IPS DF 6.9 (cell line): Measurements from ENCODE around the gene CYP2J2.
"Not testable (repeated sequence)": the region's sequence is repeated elsewhere in the genome, so short reads cannot be mapped to it uniquely, and the experiment has no call there.

Experiments
- DNase-seq: peaks from one replicate; pipeline ENCODE4 v3.0.0-alpha.2; 2013; ENCODE audit warnings: low read depth, low spot score
- H3K27ac ChIP-seq: one replicate; pipeline ENCODE4 v1.5.1; 2013; ENCODE audit warnings: low read length, control low read depth
- H3K27me3 ChIP-seq: 2 replicates; pipeline ENCODE4 v1.6.1; 2013; ENCODE audit warnings: mild to moderate bottlenecking, low read length; ENCODE audit not compliant: control insufficient read depth, insufficient read depth
- H3K36me3 ChIP-seq: 2 replicates; pipeline ENCODE4 v1.6.1; 2013; ENCODE audit warnings: low read length; ENCODE audit not compliant: control insufficient read depth, insufficient read depth
- H3K4me1 ChIP-seq: 2 replicates; pipeline ENCODE4 v1.6.1; 2013; ENCODE audit warnings: low read length; ENCODE audit not compliant: control insufficient read depth, insufficient read depth
- H3K4me3 ChIP-seq: 2 replicates; pipeline ENCODE4 v1.5.1; 2013; ENCODE audit warnings: mild to moderate bottlenecking, low read length
- H3K9me3 ChIP-seq: 2 replicates; pipeline ENCODE4 v1.6.1; 2013; ENCODE audit warnings: low read length, inconsistent platforms; ENCODE audit not compliant: control insufficient read depth, insufficient read depth
- WGBS: extraction: QIAGEN DNeasy Blood & Tissue Kit; methylation state at CpG from one replicate; pipeline ENCODE4 v1.1.7; 2013; ENCODE audit warnings: mixed read lengths, missing lambda C conversion rate; ENCODE audit not compliant: insufficient read length, insufficient coverage; 5-methylcytosine and 5-hydroxymethylcytosine counted together

Gene CYP2J2

DNA sequence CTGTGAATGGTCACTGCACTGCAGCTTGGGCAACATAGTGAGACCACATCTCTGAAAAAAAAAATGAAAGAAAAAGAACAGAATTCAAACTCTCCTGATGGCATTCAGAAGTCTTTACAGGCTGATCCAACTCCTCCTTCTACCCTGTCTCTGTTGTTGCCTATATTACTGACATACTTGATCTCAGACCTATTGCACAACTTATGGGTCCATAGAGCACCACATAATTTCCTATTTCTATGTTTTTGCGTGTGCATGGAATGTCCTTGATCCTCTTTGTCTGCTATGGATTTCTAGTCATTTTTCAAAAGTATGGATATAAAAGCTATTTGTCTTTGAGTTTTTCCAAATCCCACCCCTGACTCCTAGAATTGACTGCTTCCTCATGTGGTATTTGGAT, 22.4 kb upstream of the CYP2J2 start:
- no peak for DNase-seq
- Histone ChIP-seq H3K9me3 (no peaks in the 10 kb centered on the region), H3K27ac (no peak overlapping the region), H3K27me3 (no peaks in the 10 kb centered on the region), H3K36me3 (no peaks in the 10 kb centered on the region), H3K4me3 (no peak overlapping the region), H3K4me1 (no peaks in the 10 kb centered on the region)
- WGBS, result no CpG with 5 or more reads among the region's 1 CpG

DNA sequence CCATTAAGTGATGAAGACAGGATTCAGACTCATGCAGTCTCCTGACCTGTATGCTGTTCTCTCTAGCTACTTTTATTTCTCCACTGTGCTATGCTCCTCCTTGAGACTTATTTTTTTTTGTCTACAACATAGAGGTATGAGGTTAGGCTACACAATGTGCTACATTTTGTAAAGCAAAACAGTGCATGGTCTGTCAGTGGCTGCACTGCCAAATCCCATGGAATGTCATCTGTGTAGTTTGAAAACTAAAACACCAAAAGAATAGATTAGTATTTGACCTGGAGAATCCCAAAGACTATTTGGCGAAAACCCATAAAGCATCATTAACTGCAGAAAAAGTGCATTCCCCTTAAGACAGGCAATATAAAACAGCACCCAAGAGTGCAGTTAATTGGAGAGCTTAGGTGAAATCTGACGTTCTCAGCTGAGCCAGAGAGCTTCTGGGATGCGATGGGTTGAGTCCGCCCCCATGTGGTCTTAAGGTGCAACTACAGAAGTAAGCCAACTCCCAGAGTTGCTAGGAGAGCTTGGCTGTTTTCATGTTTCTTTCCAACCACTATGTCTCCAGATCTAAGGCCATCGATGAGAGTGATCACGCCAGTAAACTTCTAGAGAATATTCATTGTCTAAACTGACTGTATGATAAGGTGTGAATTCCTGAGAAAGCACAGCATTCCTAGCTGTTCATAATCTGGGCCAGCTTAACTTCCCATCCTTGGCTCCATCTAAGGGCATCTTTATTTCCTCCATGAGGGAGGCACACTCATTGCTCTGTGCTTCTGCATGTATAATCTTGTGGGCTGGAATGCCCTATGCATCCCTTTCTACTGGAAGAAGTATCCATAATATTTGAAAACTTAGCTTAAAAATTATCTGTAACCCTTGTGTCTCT, 20.7 kb upstream of the CYP2J2 start:
- peak; percentile 43 for DNase-seq
- Histone ChIP-seq H3K27me3 (no peaks in the 10 kb centered on the region), H3K36me3 (no peaks in the 10 kb centered on the region), H3K4me1 (no peaks in the 10 kb centered on the region), H3K27ac (no peak overlapping the region), H3K9me3 (no peaks in the 10 kb centered on the region), H3K4me3 (no peak overlapping the region)
- WGBS, result no CpG with 5 or more reads among the region's 6 CpGs

DNA sequence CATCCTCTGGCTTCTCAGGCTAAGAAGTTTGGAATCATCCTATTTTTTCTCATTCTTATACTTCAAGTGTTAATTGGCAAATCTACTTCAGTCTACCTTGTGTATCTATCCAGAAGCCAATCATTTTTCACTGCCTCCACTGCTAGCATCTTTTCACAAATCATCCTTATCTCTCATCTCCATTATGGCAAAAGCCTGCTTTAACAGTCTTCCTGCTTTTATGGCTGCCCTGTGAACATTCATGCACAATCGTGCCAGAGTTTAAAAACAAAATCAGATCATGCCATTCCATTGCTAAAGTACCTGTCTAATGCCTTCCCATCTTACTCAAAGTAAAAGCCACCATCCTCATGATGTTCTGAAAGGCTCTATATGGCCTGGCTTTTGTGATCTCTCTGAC, 19.2 kb upstream of the CYP2J2 start:
- Histone ChIP-seq H3K4me1 (no peaks in the 10 kb centered on the region), H3K4me3 (no peak overlapping the region), H3K27ac (no peak overlapping the region), H3K27me3 (no peaks in the 10 kb centered on the region), H3K9me3 (no peaks in the 10 kb centered on the region), H3K36me3 (no peaks in the 10 kb centered on the region)
- WGBS, result no CpG with 5 or more reads among the region's 1 CpG
- DNase-seq, result no peak

DNA sequence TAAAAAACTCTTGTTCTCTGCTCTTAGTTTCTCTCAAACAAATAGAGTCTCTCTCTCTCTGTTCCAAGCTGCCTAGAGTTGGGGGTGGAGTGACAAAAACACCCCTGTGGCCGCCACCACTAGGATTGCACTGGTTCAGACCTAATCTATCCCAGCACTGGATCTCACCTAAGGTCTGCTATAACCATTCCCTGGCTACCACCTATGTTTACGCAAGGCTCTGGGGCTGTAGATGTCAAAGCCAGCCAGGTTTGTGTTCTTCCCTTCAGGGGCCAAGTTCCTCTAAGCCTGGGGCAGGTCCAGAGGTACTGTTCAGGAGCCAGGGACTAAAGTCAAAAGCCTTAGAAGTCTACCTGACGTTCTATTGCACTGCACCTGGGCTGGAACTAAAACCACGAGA, 12.8 kb upstream of the CYP2J2 start:
- no peak overlapping the region for H3K4me3 ChIP-seq
- no CpG with 5 or more reads among the region's 4 CpGs for WGBS
- no peaks in the 10 kb centered on the region for H3K4me1 ChIP-seq
- no peak overlapping the region for H3K27ac ChIP-seq
- no peaks in the 10 kb centered on the region for H3K9me3 ChIP-seq
- H3K36me3 ChIP-seq, result no peaks in the 10 kb centered on the region
- H3K27me3 ChIP-seq, result no peaks in the 10 kb centered on the region
- DNase-seq, result no peak

DNA sequence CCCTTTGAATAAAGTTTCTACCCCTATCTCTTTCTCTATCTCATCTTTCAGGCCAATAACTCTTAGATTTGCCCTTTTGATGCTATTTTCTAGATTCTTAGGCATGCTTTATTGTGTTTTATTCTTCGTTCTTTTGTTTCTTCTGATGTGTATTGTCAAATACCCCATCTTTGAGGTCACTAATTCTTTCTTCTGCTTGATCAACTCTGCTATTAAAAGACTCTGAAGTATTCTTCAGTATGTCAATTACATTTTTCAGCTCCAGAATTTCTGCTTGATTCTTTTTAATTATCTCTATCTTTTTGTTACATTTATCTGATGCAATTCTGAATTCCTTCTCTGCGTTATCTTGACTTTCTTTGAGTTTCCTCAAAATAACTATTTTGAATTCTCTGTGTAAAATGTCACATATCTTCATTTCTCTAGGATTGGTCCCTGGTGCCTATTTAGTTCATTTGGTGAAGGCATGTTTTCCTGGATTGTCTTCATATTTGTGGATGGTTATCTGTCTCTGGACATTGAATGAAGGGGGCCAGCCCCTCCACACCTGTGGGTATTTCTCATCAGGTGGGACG, 11.2 kb upstream of the CYP2J2 start:
- no peak overlapping the region for H3K27ac ChIP-seq
- H3K9me3 ChIP-seq, result no peaks in the 10 kb centered on the region
- no peaks in the 10 kb centered on the region for H3K27me3 ChIP-seq
- H3K36me3 ChIP-seq, result no peaks in the 10 kb centered on the region
- H3K4me1 ChIP-seq, result no peaks in the 10 kb centered on the region
- WGBS, result no CpG with 5 or more reads among the region's 3 CpGs
- H3K4me3 ChIP-seq, result no peak overlapping the region
- no peak for DNase-seq

DNA sequence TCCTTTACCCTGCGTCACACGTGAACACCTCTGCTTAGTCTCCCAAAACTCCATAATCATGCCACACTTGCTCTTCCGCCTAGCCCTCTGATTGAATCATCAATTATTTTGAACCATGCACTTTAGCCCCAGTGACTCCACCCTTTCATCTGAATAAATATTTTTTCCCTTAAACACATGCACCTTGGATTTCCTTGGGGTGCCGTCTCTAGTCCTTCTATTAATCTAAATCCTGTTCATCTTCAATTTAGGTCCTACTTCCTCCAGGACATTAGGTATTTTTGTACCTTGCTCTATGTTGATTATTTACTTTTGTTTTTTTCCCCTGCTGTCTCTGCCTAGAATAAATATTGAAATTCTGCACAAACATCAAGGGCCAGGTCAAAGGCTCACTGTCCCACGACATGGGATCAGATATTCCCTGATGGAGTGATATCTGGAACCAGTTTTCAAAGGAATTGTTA, 9.8 kb upstream of the CYP2J2 start:
- Histone ChIP-seq H3K27me3 (no peaks in the 10 kb centered on the region), H3K4me1 (no peaks in the 10 kb centered on the region), H3K27ac (no peak overlapping the region), H3K9me3 (no peaks in the 10 kb centered on the region), H3K36me3 (no peaks in the 10 kb centered on the region), H3K4me3 (no peak overlapping the region)
- DNase-seq, result no peak
- no CpG with 5 or more reads among the region's 5 CpGs for WGBS

DNA sequence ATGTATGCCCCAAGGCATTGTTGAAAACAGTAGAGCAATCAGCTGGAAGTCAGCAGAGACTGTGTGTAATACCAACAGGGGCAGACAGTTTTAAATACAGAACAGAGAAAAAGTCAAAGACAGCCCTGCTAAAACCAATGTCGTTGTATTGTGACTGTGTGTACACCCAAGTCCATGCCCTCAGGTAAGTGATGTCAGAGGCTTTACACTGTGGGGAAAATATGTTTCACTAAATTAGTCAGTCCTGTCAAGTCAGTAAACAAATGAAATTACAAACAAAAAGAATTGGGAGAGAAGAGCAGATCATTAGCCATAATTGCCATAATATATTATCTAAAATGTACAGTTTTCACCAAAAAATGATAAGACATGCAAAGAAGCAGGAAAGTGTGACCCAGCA, 2.4 kb upstream of the CYP2J2 start:
- no peak overlapping the region for H3K27ac ChIP-seq
- no CpG with 5 or more reads among the region's 1 CpG for WGBS
- H3K27me3 ChIP-seq, result peaks cover 2% of the 10 kb centered on the region; the same call in 1 of the 2 replicates
- H3K36me3 ChIP-seq, result no peaks in the 10 kb centered on the region
- DNase-seq, result no peak
- no peaks in the 10 kb centered on the region for H3K4me1 ChIP-seq
- H3K4me3 ChIP-seq, result no peak overlapping the region
- H3K9me3 ChIP-seq, result no peaks in the 10 kb centered on the region

DNA sequence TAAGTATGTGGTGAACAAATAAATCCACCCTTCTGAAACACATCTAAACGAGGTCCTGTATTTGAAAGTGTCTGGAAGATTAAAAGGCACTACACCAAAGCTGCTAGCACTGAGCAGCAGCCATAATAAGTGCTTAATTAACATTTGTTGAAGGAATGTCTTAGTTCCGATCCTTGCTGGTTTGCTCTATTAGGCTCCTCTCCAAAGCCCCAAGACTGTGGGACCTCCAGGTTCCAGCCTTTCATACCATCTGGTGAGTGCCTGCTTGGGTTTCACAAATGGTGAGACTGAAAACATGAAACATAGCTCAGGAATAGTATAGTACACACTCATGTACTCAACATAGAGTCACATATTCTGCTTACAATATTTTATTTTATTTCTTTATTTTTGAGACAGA, 640 bp upstream of the CYP2J2 start:
- Histone ChIP-seq H3K36me3 (no peaks in the 10 kb centered on the region), H3K9me3 (no peaks in the 10 kb centered on the region), H3K27ac (no peak overlapping the region), H3K4me1 (no peaks in the 10 kb centered on the region), H3K27me3 (peaks cover 2% of the 10 kb centered on the region; the same call in 1 of the 2 replicates), H3K4me3 (no peak overlapping the region)
- no peak for DNase-seq
- WGBS, result no CpG with 5 or more reads among the region's 2 CpGs

DNA sequence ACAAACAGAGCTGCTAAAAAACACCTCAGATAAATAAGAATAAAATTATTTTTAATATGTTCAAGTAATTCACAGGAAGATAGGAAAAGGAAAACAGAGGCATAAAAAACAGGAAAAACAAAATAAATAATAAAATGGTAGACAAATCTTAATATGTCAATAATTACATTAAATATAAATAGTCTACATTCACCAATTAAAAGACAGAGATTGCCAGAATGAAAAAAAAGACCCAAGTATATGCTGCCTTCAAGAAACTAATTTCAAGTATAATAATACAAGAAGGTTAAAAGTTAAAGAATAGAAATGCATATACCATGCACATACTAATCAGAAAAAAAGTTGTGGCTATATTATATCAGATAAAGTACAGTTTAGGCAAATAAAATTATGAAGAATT, 1.9 kb downstream of the CYP2J2 start:
- H3K27me3 ChIP-seq, result peaks cover 2% of the 10 kb centered on the region; the same call in 1 of the 2 replicates
- no peaks in the 10 kb centered on the region for H3K4me1 ChIP-seq
- no peak overlapping the region for H3K4me3 ChIP-seq
- H3K27ac ChIP-seq, result no peak overlapping the region
- DNase-seq, result no peak
- H3K9me3 ChIP-seq, result no peaks in the 10 kb centered on the region
- H3K36me3 ChIP-seq, result no peaks in the 10 kb centered on the region

DNA sequence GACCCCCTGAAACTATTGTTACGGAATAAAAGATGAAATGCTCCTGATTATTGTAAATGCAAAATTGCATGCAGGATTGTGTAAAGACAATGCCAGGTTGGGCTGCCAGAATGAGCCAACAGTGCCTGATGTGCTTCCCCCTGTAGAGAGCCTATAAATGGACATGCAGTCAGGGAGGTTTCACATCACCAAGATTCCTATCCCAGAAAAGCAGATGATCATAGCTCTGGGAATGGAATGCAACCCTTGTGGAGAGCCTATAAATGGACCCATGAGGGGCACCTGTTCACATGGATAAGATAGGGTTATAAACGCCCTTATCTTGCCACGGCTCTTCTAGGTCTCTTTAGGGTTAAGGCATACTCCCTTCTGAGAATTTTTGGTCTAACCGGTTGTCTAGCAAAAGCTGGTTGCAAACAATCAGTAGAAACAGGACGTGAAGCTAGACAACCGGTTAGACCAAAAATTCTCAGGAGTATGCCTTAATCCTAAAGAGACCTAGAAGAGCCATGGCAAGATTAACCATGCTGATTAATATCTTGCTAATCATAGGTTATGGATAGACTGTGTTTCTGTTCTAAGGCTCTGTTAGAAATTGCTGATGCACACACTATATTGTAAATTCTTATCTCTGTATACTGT, 5.2 kb downstream of the CYP2J2 start:
- not testable (repeated sequence) for H3K27me3 ChIP-seq, H3K4me3 ChIP-seq, H3K27ac ChIP-seq, H3K36me3 ChIP-seq, H3K9me3 ChIP-seq, DNase-seq, H3K4me1 ChIP-seq
- WGBS, result no CpG with 5 or more reads among the region's 6 CpGs
